Stimulated activated CD4-positive, alpha-beta T cell treated with anti-CD3 and anti-CD28 coated beads, Interleukin-12 subunit alpha, Interleukin-12 subunit beta, amount 100 ng/mL, for 4 hours (primary cell): Measurements from ENCODE around the gene GPR35.

Experiments
- DNase-seq: peaks from one replicate; pipeline ENCODE4 v3.0.0-alpha.2; 2020

GPR35 gene

DNA sequence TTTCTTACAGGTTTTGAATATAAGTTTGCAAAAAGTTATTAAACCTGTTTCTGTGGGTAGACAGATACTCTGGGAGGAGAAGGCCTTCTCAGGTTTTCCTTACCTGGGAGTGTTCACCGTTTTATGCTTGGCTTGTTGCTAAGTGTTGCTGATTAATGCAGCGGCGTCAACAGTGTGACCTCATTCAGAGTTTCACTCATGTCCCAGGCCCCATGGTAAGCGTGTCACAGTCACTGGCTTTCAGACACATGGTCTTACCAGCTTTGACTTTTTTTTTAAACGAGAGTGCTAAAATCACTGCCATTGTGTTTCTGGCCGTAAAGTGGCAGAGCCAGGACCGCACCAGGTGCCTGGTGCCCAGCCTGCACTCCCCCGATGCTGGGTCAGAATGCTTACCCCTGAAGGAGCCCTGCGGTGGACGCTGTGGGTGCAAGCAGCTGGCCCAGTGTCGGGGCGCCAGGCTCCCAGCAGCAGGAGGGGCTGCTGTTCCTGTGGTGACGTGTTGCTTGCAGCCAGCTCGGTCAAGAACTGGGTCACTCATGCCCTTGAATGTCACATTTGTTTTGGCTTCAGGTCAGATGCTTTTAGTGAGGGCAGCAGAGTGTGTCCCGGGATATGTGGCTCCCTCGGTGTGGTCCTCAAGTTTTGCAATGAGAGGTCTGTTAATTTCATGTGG lies 35.3 kb upstream of the GPR35 start:
- no peak for DNase-seq

- no peak for DNase-seq
Observed at GRCh38 chr2:240590681-240591111, 34.6 kb upstream of the GPR35 start.

GRCh38 chr2:240591226-240591625 lies 34.1 kb upstream of the GPR35 start:
- DNase-seq = no peak

- DNase-seq = no peak
Observed at GRCh38 chr2:240591784-240592183, 33.5 kb upstream of the GPR35 start.

DNA sequence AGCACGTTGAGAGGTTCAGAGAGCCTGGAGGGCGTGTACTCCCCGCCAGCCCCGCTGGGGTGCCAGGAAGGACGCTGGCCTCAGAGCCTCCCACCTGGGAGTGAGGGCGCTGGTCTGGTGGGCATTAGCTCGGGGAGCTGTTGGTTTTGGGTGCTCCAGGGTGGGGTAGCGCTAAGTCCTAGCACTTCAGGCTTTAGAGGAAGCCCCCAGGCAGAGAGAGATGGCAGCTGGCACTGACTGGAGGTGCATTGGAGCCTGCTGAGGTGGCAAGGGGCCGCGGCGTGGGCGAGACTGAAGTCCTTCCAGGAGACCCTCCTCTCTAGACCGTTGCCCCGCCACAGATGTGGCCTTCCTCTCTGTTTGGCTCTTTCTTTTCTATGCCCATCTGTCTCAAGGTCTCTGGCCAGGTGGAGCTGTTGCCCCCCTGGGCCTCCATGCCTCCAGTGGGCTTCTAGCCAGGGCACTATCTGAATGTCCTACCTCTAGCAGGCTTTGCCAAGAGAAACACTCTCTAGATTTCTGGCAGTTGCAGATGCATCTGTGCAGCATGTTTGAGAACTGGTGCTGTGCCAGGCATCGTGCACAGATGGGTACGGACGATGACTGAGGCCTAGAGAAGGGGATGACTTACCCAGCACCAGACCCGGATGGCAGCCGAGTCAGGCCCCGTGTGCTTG lies 32.1 kb upstream of the GPR35 start:
- DNase-seq = no peak

- no peak for DNase-seq
Observed at GRCh38 chr2:240593703-240594451, 31.4 kb upstream of the GPR35 start.

GRCh38 chr2:240594511-240595380 lies 30.5 kb upstream of the GPR35 start:
- no peak for DNase-seq

GRCh38 chr2:240595381-240596079 lies 29.8 kb upstream of the GPR35 start:
- DNase-seq = no peak

DNA sequence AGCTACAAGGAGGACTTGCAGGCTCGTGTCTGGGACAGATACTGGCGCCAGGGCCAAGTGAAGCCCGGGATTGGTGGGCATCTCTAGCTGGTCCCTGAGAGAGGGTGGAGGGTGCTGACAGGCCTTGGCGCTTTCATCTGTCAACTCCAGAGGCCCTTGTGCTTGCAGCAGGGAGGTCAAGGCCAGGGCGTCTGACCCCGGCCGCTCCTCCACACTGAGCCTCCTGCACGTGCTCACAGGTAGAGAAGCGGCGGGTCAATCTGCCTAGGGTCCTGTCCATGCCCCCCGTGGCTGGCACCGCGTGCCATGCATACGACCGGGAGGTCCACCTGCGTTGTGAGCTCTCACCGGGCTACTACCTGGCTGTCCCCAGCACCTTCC lies 29.2 kb upstream of the GPR35 start:
- DNase-seq = no peak

GRCh38 chr2:240596491-240596931 lies 28.8 kb upstream of the GPR35 start:
- DNase-seq = no peak

GRCh38 chr2:240597054-240597418 lies 28.2 kb upstream of the GPR35 start:
- DNase-seq = no peak

DNA sequence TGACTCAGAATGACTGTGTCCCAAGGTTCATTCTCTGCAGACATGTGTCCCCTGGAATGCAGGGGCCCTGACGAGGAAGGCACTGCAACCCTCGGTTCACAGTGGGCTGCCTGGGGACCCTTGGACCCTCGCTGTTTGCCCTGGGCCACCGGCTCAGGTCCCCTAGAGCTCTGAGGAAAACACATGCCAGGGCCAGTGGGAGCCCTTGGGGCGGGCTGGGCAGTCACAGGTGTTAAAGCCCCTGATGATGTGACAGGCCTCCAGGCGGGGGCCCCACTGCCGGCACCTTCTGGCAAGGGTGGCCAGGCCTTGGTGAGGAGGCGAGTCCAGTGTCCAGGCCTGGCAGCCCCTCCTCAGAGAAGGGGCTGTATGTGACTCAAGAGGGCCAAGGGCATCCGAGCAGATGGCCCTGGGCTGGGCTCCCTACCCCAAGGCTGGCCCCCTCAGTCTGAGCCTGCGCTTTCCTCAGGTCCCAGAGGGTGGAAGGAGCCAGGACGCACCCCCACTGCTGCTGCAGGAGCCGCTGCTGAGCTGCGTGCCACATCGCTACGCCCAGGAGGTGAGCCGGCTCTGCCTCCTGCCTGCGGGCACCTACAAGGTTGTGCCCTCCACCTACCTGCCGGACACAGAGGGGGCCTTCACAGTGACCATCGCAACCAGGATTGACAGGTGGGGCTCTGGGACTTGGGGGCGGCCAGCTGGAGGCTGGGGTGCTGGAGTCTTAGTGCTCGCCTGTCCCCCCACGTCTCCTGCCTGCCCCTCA lies 27.7 kb upstream of the GPR35 start:
- no peak for DNase-seq

- DNase-seq = no peak
Observed at GRCh38 chr2:240598311-240598911, 26.9 kb upstream of the GPR35 start.

- no peak for DNase-seq
Observed at GRCh38 chr2:240599141-240599583, 26.1 kb upstream of the GPR35 start.

DNA sequence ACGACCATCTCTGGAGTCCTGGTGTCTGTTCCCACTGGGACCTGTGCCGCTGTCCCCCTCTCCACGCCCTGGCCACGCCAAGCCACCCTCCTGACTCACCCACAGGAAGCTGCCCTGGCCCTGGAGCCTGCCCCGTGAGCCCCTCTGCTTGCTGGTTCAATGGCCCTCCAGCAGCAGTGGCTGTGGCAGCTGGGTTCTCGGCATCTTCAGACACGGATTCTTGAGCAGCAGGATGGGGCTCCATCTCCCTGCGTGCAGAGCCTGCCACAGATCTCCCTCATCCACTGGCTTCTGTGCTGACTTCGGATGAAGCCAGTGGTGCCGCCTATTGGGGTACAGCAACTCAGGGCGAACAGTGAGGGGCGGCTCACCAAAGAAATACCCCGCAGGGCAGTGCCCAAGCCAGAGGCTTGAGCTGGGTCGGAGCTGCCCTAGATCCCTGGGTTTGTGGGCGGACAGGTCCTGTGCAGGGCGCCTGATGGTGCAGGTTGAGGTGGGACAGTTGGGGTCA lies 24.8 kb upstream of the GPR35 start:
- no peak for DNase-seq

GRCh38 chr2:240601061-240601830 lies 24.0 kb upstream of the GPR35 start:
- DNase-seq = no peak

- DNase-seq = no peak
Observed at GRCh38 chr2:240601831-240602160, 23.5 kb upstream of the GPR35 start.

DNA sequence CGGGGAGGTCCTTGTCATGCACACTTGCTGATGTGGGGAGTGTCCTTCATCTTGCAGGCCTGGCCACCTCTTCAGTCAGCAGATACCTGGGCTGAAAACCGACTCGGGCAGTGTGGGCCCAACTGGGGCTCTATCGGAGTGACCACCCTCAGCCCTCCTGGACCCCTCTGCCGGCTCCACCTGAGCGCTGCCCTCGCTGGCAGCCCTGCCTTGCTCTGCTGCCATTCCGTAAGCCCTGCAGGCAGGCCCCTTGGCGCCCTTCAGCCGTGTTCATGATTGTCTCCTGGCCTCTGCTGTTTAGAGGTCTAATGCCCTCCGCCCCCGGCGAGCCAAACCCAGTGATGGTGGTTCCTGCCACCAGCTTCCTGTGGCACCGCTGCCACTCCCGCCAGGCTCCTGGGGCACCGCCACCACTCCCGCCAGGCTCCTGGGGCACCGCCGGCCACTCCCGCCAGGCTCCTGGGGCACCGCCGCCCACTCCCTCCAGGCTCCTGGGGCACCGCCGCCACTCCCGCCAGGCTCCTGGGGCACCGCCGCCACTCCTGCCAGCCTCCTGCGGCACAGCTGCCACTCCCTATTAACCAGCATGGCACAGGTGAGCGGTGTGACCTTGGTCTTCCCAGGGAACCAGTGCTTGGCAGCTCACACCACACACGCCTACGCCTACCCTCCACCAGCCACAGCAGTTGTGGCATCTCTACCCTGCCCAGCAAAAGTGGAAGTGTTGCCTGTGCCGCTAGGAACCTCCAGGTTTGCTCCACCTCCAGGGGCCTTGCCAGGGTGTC lies 22.8 kb upstream of the GPR35 start:
- DNase-seq = no peak

DNA sequence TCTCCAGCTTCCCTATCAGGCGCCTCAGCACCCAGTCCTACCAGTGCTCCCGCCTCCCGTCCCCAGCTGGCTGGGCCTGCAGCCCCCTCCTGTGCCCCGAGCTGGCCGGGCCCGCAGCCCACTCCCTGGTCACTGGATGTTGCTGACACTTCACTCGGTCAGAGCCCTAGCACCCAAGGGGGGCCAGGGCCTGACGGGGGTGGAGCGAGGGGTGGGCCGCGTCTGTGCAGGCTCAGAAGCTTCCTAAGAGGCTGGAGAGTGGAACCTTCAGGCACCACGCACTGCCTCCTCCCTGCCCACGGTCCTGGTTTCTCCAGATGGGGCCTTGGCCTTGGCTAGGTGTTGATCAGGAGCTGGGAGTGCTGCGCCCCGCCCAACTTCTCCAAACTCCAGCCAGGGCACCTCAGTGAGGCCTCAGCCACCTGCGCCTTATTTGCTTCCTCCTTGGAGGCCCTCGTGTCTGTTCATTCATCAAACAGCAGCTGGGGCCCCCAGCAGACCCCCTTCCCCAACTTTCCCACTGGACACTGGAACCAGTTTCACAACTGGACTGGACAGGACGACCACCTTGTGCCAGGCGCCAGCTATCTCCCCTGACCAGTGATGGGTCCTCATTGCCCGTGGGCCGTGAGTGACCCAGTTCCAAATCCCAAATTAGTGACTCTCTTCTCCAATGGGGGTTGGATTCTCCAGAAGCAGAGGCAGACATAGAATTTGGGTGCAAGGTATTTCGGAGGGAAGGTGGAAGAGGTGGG lies 22.0 kb upstream of the GPR35 start:
- DNase-seq = no peak
